Measurements from ENCODE around the gene RELN.

- TF ChIP-seq SIN3A (IDR thresholded peaks at IDR 0.05; ENCODE audit: borderline replicate concordance, insufficient read depth, low read length) (no peak), POLR2AphosphoS5 (IDR thresholded peaks at IDR 0.05; ENCODE audit: low read depth, low read length) (no peak), REST (IDR thresholded peaks at IDR 0.05; ENCODE audit: insufficient read depth in 1 of 2, low read depth in 2 of 2, low read length in 2 of 2) (no peak)
Observed at GRCh38 chr7:103989785-103990767, 618 bp upstream of the RELN start.

Measured in PFSK-1 (cell line).